EH (cell line): ENCODE measurements around the gene FICD.
A peak's percentile ranks its signal among the peaks of the same experiment; 100 is the strongest.

ENCODE experiments used
- DNase-seq: peaks from one replicate; pipeline ENCODE4 v3.0.0-alpha.2; 2015; ENCODE audit warnings: low read depth

Gene FICD

GRCh38 chr12:108567406-108568337 is 52.6 kb downstream of the FICD start:
- peak; percentile 26 for DNase-seq

- no peak for DNase-seq
These were observed 53.5 kb downstream of the FICD start for GRCh38 chr12:108568338-108569154.
